Measurements from ENCODE around the gene MUC2.

MUC2 gene

GRCh38 chr11:1036931-1037330 is 37.7 kb upstream of the MUC2 start:
- no peak for DNase-seq

- no peak for DNase-seq
Observed at GRCh38 chr11:1037506-1038055, 37.1 kb upstream of the MUC2 start.

- no peak for DNase-seq
Observed at GRCh38 chr11:1038361-1038760, 36.3 kb upstream of the MUC2 start.

DNA sequence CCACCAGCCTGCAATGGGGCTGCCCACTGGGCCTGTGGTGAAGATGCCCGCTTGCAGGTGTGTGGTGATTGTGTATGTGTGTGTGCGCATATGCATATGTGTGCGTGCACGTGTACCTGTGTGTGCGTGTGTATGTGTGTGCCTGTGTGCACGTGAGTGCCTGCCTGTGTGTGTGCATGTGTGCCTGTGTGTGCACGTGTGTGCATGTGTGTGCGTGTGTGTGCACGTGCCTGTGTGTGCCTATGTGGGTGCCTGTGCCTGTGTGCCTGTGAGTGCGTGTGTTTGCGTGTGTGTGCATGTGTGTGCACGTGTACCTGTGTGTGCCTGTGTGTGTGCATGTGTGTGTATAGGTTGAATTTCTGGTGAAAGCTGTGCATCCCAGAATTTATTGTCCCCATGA is 35.8 kb upstream of the MUC2 start:
- DNase-seq, result no peak

DNA sequence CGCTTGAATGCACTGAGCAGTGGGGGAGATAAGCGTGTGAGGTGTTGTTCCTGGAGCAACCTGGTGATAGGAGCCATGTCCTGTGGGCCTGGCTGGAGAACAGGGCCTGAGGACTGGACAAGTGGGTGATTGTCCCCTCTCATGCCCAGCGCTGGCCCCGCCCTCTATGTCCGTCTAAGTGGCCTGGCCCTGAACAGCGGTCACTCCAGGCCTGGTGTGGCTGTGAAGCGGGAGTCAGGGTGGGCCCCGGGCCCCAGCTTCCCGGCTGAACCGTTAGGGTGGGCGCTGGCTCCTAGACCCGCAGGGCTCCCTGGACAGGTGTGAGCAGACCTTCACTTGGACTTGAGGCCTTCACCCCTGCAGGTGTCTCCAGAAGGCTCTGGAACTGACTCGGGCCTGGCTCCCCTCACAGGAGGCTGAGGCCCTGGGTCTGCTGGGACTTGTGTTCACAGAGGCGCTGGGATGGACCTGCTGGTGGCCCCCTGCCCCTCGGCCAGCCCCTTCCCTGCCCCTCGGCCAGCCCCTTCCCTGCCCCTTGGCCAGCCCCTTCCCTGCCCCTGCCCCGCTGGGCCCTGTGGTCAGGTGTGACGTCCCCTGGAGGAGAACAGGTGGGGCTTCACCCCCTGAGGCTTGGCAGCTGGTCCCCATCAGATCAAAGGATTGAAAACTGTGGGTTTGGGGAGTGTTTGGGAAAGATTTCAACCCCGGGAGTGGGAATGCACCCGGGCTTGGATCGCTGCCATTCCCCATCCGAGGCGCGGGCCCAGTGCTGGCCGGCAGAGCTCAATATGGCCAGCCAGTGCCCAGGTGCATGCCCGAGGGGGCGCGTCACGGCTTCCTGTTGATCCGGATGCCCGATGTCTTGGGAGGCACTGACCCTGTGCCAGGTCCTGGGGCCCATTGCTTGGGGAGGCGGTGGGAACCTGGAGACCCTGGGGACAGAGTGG is 34.9 kb upstream of the MUC2 start:
- no peak for DNase-seq

GRCh38 chr11:1040428-1041148 is 34.1 kb upstream of the MUC2 start:
- no peak for DNase-seq

DNA sequence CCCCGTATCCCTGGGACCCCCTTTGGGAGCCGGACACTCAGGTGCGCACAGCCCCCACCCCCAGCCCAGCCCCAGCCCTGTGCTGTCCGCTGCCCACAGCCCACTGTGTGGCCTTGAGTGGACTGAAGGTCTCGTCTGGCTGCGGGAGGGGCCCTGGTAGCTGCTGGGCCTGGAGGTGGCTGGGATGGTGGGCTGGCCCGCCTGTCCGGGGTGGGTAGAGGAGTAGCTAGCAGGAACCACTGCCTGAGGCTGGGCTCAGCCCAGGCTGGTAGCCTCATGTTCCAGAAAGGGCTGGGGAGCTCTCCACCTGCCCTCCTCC is 33.6 kb upstream of the MUC2 start:
- DNase-seq, result no peak

DNA sequence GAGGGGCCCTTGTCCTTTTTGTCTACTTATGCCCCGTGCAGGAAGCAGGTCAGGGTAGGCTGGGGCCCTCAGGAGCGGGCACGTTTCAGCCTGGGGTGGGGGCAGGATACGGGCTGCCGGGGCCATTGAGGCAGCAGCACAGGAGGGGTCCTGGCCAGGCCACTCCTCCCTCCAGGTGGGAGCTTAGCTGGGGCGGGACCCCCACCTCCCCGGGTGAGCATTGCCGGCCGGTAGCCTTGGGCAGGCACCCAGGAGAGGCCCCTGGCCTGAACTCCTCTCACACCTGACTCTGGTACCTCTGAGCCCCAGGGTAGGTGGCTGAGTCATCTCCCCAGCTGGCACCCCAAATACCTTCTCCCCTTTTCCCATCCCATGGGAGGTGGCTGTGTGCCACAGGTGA is 33.2 kb upstream of the MUC2 start:
- DNase-seq, result no peak

GRCh38 chr11:1041936-1042608 is 32.6 kb upstream of the MUC2 start:
- DNase-seq, result no peak

DNA sequence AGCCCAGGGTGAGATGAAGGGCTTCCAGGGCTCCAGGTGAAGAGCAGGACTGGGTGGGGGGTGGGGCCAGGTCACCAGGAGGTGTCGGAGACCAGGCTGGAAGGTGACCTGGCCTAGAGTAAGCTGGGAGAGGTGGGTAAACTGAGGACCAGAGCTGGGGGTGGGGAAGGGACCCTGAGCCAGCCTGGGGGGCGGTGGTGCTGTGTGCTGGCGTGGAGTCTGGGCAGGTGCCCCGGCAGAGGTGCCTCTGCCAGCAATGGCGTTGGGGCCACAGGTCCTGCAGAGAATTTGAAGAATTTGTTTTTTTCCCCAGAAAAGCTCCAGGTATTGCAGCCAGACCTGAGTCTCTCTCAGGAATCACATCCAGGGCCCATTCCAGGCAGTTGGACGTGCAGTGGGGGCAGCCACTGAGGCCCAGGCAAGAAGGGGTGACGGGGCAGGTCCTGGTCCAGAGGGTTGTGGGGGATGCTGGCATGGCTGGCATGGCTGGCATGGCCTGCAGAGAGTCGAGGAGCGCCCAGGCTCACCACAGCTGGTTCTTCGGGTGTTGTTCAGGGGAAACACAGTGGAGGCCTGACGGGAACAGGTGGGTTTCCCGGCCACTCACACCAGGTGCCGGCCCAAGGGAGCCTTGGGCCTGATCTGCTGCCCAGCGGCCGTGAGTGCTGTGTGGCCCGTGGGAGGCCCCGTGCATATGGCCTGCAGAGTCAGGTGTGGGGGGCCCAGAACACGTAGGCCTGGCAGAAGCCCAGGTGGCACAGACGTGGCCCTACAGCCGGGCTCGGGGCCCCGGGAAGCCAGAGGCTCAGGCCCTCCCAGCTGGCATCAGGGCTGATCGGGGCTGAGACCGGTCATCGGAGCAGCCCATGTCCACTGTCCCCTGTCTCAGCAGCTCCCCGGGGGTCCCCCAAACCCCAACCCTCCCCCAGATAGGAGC is 31.8 kb upstream of the MUC2 start:
- no peak for DNase-seq

DNA sequence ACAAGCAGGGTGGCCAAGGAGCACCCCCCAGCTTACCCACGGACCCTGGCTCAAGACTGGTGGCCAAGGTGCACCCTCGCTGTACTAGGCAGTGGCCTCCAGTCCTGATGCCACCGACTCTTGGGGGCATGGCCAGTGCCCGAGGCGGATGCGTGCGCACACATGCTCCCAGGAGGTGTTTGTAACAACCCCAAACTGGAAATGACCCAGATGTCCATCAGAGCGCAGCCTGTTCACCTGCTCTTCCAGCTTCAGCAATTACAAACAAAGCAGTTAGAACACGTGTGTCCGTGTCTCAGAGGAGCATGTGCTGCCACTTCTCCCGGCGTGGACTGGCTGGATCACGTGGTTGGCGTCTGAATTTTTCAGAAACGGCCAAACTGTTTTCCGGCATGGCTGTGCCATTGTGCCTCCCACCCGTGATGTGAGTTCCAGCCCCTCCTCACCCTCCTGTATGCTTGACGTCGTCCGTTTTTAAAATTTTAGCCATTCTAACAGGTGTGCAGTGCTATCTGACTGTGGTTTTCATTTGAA is 31.0 kb upstream of the MUC2 start:
- no peak for DNase-seq

- DNase-seq, result no peak
Observed at GRCh38 chr11:1044160-1044559, 30.5 kb upstream of the MUC2 start.

DNA sequence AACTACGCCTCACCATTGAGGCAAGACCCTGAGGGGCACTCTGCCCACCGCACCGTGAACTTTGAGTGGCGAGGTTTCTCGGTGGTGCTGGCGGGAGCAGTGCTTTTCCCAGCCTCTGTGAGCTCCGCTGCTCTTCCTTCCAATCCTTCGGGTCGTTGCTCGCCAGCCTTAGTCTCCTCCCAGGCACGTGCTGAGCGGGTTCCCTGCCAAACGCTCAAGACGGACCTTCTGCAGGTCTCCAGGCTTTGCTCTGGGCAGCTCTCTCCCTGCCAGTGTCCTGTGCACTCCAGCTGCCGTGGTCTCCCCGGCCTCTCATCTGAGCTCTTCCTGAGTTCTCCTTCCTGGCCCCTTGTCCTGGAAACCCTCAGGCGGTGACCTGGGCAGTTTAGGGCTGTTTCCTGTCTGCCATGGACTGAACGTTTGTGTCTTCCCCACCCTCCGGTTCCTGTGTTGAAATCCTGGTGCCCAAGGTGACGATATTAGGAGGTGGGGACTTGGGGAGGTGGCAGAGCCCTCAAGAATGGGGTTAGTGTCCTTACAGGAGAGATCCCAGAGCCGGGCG is 27.0 kb upstream of the MUC2 start:
- DNase-seq, result no peak

GRCh38 chr11:1048375-1049070 is 26.2 kb upstream of the MUC2 start:
- no peak for DNase-seq

GRCh38 chr11:1049071-1049405 is 25.6 kb upstream of the MUC2 start:
- no peak for DNase-seq

DNA sequence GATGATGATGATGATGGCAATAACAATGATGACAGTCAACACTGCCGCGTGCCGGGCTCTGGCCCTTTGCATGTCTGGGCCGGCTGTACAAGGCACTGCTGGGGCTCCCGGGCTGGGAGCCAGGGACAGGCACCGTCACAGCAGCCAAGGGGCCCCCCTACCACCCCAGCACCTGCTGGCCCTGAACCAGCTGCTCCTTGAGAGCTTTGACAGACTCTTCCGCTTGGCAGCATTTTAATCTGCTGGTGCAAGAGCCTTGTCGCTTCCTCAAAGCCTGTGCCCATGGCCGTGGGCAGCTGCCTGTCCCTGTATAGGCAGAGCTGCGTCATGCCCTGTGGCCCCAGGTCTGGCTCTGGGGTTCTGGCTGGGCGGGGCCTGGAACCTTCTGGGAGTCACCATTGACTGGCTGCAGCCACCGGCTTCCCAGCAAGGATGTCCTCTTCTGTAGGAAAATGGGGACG is 25.2 kb upstream of the MUC2 start:
- DNase-seq, result no peak

DNA sequence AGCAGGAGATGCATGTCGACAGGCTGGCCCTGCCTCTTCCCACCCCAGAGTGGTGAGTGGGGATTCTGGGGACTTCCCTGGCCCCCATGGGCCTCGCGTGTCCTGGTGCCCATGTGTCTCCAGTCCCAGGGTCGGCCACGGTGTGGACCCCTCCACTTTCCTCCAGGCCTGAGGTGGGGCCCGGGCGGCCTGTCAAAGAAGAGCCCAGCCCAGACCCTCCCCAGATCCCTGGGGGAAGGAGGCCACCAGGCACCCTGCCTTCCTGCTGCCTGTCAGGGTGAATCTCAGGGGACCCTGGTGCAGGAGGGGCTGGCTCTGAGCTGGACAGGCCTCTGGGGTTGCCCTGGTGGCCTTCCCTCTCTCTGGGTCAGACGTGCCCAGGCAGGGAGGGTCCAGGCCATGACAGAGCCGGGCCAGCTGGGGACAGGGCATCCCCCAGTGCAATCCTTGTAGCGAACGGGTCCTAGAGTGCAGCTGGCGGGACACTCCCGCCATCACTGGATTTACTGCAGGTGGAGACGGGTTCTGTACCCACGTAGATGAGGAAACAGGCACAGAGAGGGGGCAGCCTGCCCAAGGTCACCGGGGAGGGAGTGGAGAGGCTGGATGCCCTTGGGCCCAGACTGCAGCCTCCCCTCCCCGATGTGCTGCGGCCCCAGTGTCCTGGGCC is 24.6 kb upstream of the MUC2 start:
- no peak for DNase-seq

GRCh38 chr11:1050581-1051355 is 23.9 kb upstream of the MUC2 start:
- DNase-seq, result peak; percentile 45

GRCh38 chr11:1051356-1052132 is 23.1 kb upstream of the MUC2 start:
- no peak for DNase-seq

Measured in fibroblast of upper back skin (primary cell).